GM12892 (cell line): ENCODE results near the gene LY86. TPM values are rescaled to one million over a fixed set of nuclear protein-coding genes. Genes with fewer than 3 reads are reported as not detected.

Experiments used
- DNase-seq: peaks from one replicate; pipeline ENCODE4 v3.0.0; 2011; ENCODE audit not compliant: insufficient read length
- FAIRE-seq: peaks from 2 replicates; lab custom pipeline; 2011; peaks lifted over from hg19 to GRCh38; lab: Jason Lieb, UNC
- POLR2A ChIP-seq: IDR thresholded peaks from 2 replicates; pipeline ENCODE4 v1.6.1; 2011; ENCODE audit warnings: low read depth, low read length, control low read depth
- POLR2AphosphoS5 ChIP-seq: IDR thresholded peaks from 2 replicates; pipeline ENCODE4 v1.6.1; 2011; ENCODE audit warnings: low read depth, low read length, control low read depth
- TAF1 ChIP-seq: IDR thresholded peaks from 2 replicates; pipeline ENCODE4 v1.6.1; 2011; ENCODE audit warnings: low read depth, mild to moderate bottlenecking, control low read depth, low read length, borderline replicate concordance
- polyA plus RNA-seq: library from polyadenylated mRNA; unstranded; fragments of >200 nt; gene quantifications from one replicate; pipeline ENCODE4 v1.2.1, GENCODE V29; 2012; ENCODE audit warnings: missing spikeins, inconsistent platforms; ENCODE audit not compliant: missing spikeins

Gene LY86
- 130 TPM for polyA plus RNA-seq

DNA sequence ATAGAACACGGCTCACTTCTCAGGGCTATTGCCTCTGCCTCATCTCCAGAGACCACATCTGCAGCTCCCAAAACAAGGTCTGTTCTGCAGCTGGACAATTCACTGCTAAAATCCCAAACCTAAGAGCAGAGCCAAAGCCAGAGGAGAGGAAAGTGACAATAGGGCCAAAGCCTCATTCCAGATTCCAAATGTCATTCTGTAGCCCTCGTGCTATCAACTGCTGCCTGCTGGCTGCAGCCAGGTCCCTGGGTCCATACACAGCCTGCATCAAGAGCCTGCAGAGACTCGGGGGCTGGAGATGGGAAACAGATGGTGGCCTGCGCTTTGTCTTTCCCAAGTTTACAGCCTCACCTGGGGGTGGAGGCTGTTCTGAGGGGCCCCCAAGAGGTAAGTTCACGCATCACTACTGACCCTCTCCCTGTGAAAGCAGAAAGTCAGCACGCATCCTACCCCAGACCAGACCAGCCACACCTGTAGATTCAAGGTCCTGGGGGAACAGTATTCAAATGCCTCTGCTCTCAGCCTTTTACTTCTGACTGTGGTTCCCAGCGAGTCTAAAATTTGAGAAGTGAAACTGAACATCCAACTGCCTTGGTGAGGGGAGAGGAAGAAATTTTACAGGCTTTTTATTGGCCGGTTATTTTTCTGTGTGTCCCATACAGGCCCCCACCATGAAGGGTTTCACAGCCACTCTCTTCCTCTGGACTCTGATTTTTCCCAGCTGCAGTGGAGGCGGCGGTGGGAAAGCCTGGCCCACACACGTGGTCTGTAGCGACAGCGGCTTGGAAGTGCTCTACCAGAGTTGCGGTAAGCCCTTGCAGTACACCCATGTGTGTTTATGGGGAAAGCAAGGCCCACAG, at the start of gene LY86:
TSS of gene LY86 (plus strand) at position 657 of the 860 bp plus-strand sequence. CDS start at position 672, 15 bp downstream.
- TF ChIP-seq POLR2AphosphoS5 (peak; percentile 83), POLR2A (peak; percentile 75), TAF1 (no peak)
- peak; percentile 85 for FAIRE-seq
- no peak for DNase-seq

DNA sequence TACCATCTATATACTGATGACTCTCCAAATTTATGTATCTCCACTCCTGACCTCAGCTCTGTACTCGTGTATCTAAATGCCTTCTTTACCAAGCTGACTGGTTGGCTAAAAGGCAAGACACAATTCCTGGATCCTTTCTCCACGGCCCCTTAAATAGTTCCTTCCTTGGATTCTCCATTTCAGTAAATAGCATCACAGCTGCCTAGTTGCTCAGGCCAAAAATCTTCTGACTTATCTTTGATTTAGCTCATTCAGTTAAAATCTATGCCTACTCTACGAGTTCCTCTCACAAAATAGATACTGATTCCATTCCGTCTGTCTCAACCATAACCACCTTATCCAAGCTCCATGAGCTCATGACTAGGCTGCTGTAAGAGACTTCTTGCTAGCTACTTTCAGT, 49.5 kb upstream of the LY86 start:
- no peak for FAIRE-seq
- TF ChIP-seq POLR2AphosphoS5 = no peak
- no peak for TF ChIP-seq POLR2A
- no peak for TF ChIP-seq TAF1
- no peak for DNase-seq

DNA sequence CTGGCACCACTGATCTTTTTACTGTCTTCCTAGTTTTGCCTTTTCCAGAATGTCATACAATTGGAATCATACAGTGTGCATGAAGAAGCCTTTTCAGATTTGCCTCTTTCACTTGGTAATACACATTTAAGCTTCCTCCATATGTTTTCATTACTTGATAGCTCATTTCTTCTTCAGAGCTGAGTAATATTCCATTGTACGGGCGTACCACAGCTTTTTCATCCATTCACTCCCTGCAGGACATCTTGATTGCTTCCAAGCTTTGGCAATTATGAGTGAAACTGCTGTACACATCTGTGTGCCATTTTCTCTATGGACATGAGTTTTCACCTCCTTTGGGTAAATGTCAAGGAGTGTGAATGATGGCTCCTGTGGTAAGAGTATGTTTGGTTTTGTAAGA, 46.2 kb upstream of the LY86 start:
- FAIRE-seq (no peak), DNase-seq (no peak)
- TF ChIP-seq POLR2AphosphoS5 (no peak), TAF1 (no peak), POLR2A (no peak)

DNA sequence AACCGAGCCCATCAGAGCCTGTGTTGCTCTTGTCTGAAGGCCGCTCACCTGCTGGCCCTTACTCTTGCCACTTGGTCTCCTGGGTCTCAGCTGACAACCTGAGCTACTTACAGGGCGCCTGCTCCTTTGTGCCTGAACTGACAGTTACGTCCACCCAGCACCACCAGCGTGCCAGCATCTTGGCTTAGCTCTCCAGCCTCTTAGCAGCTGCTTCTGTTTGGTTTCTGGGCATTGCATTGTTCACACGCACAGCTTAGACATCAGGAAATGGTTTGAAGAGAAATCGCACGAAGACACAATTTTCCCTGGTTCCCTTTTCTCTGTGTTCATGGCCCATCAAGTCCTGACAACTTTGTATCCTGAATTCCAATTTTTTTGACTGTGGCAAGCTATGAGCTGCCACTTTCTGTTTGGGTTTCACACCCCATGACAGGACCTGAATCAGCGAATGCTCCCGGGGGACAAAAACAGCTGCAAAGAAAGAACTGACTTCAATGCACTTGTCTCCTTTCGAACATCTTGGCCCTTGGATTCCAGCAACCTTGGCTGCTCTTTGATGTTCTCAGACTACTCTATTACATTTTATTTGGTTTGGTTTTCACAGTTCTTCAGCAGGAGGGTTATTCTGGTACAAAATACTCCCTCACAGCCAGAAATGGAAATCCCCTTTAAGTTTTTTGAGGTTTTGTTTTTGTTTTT, 45.2 kb upstream of the LY86 start:
- no peak for FAIRE-seq
- no peak for DNase-seq
- TF ChIP-seq TAF1 (no peak), POLR2AphosphoS5 (no peak), POLR2A (no peak)

DNA sequence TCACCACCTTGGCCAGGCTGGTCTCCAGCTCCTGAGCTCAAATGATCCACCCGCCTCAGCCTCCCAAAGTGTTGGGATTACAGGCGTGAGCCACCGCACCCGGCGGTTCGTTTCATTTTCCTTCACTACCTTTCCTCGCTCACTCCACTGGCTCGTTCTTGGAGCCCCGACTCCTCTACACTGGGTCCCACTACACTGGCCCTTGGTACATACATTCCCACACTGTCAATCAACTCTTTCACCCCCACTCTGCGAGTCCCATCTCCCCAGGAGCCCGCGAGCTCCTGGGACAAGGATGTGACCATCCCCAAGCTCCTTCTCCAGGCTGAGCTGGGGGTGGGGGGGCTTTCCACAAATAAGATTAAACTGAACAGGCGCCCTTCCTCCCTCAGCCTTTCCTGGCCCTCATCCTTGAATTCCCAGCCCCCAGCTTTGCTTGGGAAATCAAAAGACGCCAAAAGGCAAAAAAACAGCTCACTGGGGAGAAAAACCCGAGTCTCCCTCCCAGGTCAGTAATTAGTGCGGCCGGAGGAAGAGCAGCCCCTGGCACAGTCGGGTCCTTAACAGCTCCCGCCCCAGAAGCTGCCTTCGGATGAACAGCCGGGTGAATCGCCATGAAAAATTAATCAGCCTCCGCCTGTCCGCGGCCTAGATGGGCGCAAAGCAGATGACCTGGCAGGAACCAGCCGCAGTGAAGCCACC, 42.8 kb upstream of the LY86 start:
- FAIRE-seq (no peak), DNase-seq (no peak)
- TF ChIP-seq POLR2A = no peak
- TF ChIP-seq POLR2AphosphoS5 = no peak
- TF ChIP-seq TAF1 = no peak

DNA sequence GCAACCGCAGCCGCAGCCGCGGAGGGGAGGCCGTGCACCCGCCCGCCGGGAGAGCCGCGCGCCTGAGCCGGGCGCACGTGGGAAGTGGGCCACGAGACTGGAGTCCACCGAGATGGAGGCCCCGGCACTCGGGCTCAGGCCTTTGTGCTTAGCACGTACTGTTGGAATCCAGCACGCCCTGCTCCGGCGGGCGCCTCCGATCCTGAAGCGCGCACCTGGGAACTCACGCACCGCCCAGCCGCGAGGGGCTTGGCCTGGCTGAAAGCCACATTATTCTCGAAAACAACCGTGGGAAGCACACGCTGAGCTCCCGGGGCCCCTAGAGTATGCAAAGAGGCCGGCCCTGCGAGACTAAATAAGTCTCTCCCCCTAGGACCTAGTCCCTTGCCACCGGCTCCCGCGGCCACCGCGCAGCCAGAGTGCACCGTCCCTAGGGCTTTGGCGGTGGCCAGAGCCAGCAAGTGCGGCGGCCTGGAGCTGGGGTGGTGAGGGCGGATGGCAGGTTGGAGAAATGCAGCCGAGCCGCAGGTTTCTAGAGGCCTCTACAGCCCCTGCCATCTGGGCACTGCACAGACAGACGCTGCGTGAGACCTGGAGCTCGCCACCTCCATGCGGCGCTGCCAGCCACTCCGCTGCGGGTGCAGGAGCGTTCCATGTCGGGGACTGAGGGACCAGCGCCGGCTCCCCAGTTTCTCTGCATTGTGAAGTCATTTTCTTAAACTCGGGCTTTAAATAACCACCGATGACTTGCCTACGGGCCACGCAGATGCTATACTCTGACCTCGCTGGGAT, 42.0 kb upstream of the LY86 start:
- TF ChIP-seq POLR2AphosphoS5 (no peak), POLR2A (no peak), TAF1 (no peak)
- DNase-seq = peak; percentile 40
- no peak for FAIRE-seq

DNA sequence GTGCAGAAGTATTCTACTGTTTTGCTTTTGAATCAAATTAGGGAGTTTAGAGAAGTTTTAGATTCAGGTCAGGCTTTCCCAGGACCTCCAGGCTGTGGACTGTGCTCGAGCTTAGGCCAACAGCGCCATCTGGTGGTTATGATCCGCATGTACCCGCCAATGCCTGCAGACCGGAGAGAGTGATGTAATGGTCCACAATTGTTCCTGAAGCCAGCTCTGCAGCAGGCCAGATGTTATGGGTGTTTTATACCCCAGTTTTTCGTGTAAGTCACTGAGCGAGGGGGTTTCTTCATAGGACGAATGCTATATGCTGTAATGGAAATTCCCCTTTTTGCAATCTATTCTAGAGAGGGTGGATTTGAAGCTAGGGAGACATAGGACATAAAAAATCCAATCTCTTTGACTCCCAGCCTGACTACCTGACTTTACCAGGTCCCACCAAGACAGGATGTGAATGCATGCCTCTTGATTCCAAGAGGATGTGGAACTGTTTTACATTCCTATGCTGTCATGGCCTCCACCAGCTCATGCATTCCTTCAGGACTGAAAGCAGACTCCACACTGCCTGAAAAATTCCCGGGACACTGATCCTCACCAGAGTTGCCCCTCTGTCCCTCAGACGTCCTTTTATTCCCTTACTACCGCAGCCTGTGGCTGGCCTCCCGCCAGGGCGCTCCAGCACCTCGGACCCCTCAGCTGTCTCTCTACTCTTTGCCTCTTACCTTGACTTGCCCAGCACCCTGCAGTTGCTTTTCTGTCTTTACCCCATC, 41.2 kb upstream of the LY86 start:
- FAIRE-seq = peak; percentile 95
- TF ChIP-seq TAF1 = no peak
- no peak for TF ChIP-seq POLR2A
- no peak for TF ChIP-seq POLR2AphosphoS5
- peak; percentile 49 for DNase-seq

DNA sequence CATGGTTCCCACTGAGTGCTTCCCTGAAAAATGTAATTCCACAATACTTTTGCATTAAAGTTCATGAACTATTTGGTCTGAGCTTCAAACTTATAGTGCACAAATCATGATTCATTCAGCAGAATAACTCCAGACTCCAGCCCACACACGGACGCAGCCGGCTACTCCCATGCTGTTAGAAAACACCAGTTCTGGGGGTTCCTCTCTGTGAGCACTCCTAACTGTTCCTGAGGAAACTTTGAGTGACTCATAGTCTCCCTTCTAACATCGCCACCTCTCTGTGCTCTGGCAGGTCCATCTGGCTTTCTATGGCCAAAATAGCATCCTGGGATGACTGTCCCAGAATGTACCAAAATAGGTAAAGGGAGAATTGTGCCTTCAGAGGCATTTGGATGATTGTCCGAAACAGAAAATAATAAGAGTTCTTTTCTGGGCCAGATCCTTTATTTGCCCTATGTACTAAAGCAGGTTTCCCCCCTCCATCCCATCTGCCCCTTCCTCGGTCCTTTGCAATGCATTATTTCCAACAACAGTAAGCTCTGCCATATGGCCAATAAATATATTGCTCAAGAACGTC, 32.3 kb upstream of the LY86 start:
- no peak for DNase-seq
- FAIRE-seq = no peak
- no peak for TF ChIP-seq POLR2AphosphoS5
- TF ChIP-seq TAF1 = no peak
- TF ChIP-seq POLR2A = no peak

DNA sequence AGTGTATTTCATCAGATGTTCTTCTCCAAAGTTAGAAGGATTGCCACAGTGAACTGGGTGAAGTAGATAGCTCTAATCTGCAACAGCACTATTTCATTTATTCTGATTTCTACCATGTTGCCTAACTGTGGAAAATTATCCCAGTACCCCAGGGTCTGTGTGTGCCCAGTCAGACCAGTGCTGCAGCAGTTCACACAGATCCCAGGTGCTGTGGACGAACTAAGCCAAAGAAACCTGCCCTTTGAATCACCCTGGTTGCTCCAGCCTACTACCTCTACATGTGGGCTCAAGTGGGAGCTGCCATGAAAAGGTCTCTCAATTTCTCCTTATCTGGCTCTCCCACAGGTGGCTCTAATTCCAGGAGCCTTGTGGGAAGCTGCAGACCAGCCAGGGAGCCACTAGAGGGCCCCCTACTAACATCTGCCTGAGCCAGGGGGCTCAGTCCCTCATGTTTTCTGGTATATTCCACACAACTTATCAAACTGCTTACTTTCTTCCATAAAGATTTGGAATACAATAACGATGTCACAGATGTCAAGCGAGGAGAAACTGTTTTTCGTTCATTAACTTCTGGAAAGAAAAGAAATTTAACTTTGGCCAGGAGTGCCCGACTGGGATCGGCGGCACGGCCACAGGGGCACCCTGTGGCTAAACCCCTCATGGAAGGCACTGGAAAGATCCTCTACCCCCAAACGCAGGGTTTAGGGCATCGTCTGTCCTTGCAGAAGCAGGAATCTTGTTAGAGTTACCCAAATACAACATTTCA, 31.6 kb upstream of the LY86 start:
- FAIRE-seq (peak; percentile 74), DNase-seq (peak; percentile 28)
- TF ChIP-seq POLR2A (no peak), TAF1 (no peak), POLR2AphosphoS5 (no peak)

DNA sequence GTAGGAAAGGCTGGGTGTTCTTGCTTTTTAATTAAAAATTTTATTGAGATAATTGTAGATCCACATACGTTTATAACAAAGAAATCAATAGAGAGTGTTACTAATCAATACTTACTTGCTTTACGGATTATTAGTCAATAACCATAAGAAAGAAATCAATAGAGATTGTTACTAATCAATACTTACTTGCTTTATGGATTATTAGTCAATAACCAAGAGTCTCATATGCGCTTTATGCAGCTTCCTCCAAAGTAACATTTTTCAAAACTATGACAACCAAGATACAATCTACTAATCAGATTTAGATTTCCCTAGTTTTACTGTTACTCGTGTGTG, 31.0 kb upstream of the LY86 start:
- TF ChIP-seq TAF1 (no peak), POLR2A (no peak), POLR2AphosphoS5 (no peak)
- FAIRE-seq = no peak
- no peak for DNase-seq
